Stimulated activated CD4-positive, alpha-beta T cell treated with anti-CD3 and anti-CD28 coated beads, Interleukin-12 subunit alpha, Interleukin-12 subunit beta, amount 100 ng/mL, for 48 hours (primary cell): ENCODE results near the gene PRR35.
"Not testable (repeated sequence)": the region's sequence is repeated elsewhere in the genome, so short reads cannot be mapped to it uniquely, and the experiment has no call there.

Experiments used
- DNase-seq, 3 donors: peaks; one replicate each; pipeline ENCODE4 v3.0.0-alpha.2; 2020; ENCODE audit warnings: low read depth in 2 of 3, low spot score in 1 of 3

The PRR35 gene

DNA sequence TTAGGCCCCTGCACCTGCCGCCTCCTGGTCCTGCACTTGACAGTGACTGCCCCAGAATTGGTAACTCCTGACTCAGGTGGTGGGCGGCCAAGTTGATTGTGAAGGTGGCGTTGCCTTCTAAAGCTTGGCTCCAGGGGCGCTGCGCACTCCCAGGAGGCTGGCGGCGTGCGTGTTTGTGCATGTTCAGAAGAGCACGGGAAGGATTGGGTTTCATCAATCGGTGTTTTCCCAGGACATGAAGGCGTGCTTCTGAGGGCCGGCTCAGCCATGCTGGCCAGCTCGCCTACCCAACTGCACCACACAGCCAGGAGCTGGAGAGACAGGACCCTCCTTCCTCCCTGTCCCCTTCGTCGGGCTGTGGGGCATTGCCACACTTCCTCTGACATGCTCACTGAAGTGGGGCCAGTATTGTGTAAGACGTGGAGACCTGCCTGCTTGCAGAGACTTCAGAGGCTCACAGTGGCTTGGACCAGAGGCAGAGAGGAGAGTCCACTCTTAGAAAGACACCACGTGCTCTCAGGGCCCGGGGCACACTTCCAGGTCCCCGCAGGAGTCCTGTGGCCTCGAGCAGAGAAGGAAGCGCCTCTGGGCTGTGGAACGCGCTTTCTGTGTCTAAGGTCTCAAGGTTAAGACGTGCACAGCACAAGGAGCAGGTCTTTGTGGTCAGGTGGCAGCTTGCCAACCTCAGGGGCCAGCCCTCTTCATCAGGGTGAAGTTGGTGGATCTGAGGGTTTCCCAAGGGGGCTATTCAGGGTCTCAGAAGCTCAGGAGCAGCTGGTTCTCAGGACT lies 32.5 kb downstream of the PRR35 start:
- no peak for DNase-seq

- no peak for DNase-seq
Observed at GRCh38 chr16:593406-593805, 33.2 kb downstream of the PRR35 start.

- DNase-seq: no peak
Observed at GRCh38 chr16:593807-594206, 33.6 kb downstream of the PRR35 start.

- no peak for DNase-seq
Observed at GRCh38 chr16:595094-595528, 34.9 kb downstream of the PRR35 start.

DNA sequence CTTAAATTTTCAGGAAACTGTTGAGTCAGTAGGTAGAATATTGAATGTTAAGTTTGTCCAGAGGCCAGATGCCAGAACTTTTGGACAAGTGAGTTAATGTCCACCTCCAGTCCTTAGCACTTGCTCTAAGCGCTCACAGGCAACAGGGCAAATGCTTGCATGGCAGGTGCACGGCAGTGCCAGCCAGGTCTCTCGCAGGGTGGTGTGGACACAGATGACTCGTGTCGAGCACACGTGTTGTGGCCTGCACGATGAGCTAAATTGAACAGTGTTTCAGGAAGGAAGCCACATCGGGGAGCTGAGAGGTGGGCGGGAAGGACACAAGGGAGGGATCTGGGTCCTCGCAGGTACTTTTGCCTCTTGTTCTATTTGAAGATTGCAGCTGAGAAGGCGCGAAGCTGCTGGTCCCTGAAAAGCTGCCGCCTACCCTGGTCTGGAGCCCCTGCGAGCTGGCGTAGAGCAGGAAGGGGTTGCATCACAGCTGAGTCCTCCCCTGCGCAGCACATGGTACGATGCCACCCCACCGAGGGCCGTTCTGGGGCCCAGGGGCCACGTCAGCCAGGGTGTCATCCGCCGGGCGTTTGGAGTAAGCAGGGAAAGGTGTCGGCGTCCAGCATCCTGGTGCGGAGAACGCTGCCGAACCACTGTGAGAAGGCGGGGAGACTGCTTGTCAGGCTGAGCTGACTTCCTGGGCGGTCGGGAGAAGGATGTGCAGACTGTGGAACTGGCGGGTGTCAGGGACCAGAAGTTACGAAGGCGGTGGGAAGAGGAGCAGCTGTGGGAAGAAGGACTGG lies 35.9 kb downstream of the PRR35 start:
- DNase-seq: no peak

- no peak for DNase-seq
Observed at GRCh38 chr16:596736-597060, 36.5 kb downstream of the PRR35 start.

GRCh38 chr16:597655-598054 lies 37.5 kb downstream of the PRR35 start:
- DNase-seq: not testable (repeated sequence)

DNA sequence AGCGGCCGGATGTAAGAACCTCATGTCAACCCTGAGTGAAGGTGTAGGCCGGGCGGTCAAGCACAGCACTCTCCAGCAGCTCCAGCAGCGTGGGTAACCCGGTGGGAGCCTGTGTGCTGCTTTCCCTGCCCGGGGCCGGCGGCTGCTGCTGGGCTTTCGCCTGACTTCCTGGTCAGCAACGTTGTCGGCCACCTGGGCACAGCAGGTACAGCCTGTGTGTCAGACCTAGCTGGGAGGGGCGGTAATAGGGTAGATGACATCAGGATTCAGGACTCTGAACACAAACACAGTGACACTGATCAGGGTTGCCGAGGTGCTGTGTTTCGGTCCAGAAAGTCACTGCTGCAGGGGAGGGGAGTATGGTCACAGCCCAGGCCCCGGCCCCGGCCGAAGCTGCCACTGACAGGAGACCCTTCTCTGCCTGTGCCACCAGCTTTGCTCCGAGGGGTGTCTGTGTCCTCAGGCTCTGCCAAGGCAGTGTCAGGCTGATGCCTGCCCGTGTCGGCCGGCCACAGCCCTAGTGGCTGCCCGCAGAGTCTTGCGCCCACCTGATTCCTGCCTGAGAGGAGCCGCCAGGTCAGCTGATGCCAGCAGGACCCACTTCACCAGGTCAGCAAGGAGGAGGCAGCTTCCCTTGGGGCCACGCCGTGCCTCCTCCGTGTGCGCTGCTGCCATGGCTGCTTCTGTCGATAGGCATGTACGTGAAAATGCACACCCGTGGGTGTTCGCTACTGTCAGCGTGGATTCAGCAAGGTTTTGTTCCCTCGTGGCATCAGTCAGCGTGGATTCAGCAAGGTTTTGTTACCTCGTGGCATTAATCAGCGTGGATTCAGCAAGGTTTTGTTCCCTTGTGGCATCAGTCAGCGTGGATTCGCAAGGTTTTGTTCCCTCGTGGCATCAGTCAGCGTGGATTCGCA lies 38.9 kb downstream of the PRR35 start:
- no peak for DNase-seq

- DNase-seq: no peak
Observed at GRCh38 chr16:600781-601180, 40.6 kb downstream of the PRR35 start.

- no peak for DNase-seq
Observed at GRCh38 chr16:603933-604332, 43.7 kb downstream of the PRR35 start.

DNA sequence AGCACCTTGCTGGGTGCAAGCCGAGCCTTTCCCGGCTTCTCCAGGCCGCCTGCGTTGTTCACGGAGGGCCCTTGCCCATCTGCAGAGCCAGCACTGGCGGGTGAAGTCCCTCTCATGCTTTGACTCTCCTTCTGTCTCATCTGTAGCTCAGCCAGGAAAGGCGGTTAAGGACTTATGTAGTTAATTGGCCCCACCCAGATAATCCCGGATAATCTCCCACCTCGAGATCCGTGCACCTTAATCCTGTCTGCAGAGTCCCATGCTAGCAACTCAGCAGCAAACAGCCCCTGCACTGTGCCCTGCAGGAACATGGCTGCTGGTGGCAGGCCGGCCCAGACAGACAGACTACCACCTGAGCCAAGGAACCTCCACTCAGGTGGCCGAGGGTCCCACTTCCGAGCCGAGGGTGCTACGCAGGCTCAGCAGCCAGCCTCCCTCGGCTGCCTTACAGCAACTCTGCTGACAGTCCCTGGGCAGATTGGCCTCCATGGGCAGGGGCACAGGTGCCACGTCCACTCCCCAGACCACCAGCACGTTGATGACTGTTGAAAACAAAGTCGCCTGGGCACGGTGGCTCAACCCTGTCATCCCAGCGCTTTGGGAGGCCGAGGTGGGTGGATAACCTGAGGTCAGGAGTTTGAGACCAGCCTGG lies 46.6 kb downstream of the PRR35 start:
- no peak for DNase-seq

GRCh38 chr16:608019-608418 lies 47.8 kb downstream of the PRR35 start:
- peak in 2 of 3 donors; percentile 36 to 57 for DNase-seq

- no peak for DNase-seq
Observed at GRCh38 chr16:609316-609715, 49.1 kb downstream of the PRR35 start.

- DNase-seq: no peak
Observed at GRCh38 chr16:609984-610383, 49.8 kb downstream of the PRR35 start.

GRCh38 chr16:610513-611381 lies 50.6 kb downstream of the PRR35 start:
- peak; percentile 36 to 58 (median 56) for DNase-seq

DNA sequence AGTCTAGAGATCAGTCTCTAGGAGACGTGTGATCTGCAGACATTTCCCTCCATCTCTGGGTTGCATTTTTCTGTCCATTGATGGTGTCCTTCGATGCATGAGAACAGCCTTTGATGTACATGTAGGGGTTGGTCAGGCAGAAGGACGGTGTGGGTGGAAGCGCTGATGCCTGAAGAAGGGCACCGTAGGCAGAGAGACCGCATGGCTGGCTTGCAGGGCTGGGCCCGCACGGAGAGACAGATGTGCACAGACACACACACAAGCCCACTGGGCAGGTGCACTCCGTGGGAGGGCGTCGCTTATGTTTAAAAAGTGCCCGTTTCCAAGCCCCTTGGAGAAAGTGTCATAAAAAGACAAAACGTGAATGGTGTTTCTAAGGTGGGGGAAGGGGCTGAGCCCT lies 54.9 kb downstream of the PRR35 start:
- DNase-seq: no peak
